DND-41 (cell line): ENCODE measurements around the gene TRANK1.

Experiments
- ATAC-seq: fragments of 200-7000 bp; cut with Tn5 transposase; 3 replicates; pipeline ENCODE4 v1.9.1; 2021; ENCODE audit warnings: low read depth; ENCODE audit not compliant: insufficient read depth
- DNase-seq: peaks from one replicate; pipeline ENCODE4 v3.0.0-alpha.2; 2020
- H2AFZ ChIP-seq: 2 replicates; pipeline ENCODE4 v1.6.0; 2012; ENCODE audit warnings: low read depth, low read length
- H3K27ac ChIP-seq: 2 replicates; pipeline ENCODE4 v1.5.1; 2012; ENCODE audit warnings: low read length, inconsistent platforms
- H3K27me3 ChIP-seq: fragments of 200-600 bp; sonication (generic); 2 replicates; pipeline ENCODE4 v1.6.0; 2012; ENCODE audit warnings: low read length, mild to moderate bottlenecking, inconsistent platforms; ENCODE audit not compliant: insufficient read depth, poor library complexity
- H3K36me3 ChIP-seq: 2 replicates; pipeline ENCODE4 v1.5.1; 2012; ENCODE audit warnings: low read length, inconsistent platforms; ENCODE audit not compliant: insufficient read depth
- H3K4me1 ChIP-seq: 2 replicates; pipeline ENCODE4 v1.5.1; 2012; ENCODE audit warnings: mild to moderate bottlenecking, low read length; ENCODE audit not compliant: insufficient read depth
- H3K4me2 ChIP-seq: 2 replicates; pipeline ENCODE4 v1.6.0; 2012; ENCODE audit warnings: mild to moderate bottlenecking, moderate library complexity, low read length, inconsistent platforms; ENCODE audit not compliant: insufficient read depth
- H3K4me3 ChIP-seq, 2 experiments: fragments of 200-600 bp in 1 of 2; shearing (Covaris generic) in 1 of 2; 2 replicates each; pipeline ENCODE4 v1.5.1; 2012 to 2016; ENCODE audit warnings: inconsistent platforms in 2 of 2, low read length in 2 of 2, mild to moderate bottlenecking in 2 of 2, low read depth in 1 of 2, moderate library complexity in 1 of 2
- H3K79me2 ChIP-seq: 2 replicates; pipeline ENCODE4 v1.6.0; 2012; ENCODE audit warnings: low read length, inconsistent platforms; ENCODE audit not compliant: insufficient read depth
- H3K9ac ChIP-seq: 2 replicates; pipeline ENCODE4 v1.6.0; 2012; ENCODE audit warnings: low read depth, mild to moderate bottlenecking, inconsistent platforms, low read length, moderate library complexity
- H3K9me3 ChIP-seq: 2 replicates; pipeline ENCODE4 v1.5.1; 2012; ENCODE audit warnings: low read length, moderate library complexity, mild to moderate bottlenecking, inconsistent platforms; ENCODE audit not compliant: insufficient read depth, severe bottlenecking
- H4K20me1 ChIP-seq: 2 replicates; pipeline ENCODE4 v1.6.0; 2012; ENCODE audit warnings: low read length; ENCODE audit not compliant: insufficient read depth
- CTCF ChIP-seq: IDR thresholded peaks from 2 replicates; pipeline ENCODE4 v1.5.1; 2012; ENCODE audit warnings: borderline replicate concordance, low read length, moderate library complexity, mild to moderate bottlenecking; ENCODE audit not compliant: poor library complexity, severe bottlenecking; ENCODE audit errors: extremely low read depth
- EZH2 ChIP-seq: IDR thresholded peaks from 3 replicates; pipeline ENCODE4 v1.6.1; 2012; ENCODE audit warnings: borderline replicate concordance, low read depth, mild to moderate bottlenecking, moderate library complexity, low read length, inconsistent platforms; ENCODE audit not compliant: severe bottlenecking

TRANK1 gene

GRCh38 chr3:36842275-36842674 is 102.6 kb downstream of the TRANK1 start:
- no peak for ATAC-seq
- Histone ChIP-seq H3K4me3 (no peak overlapping the region), H2AFZ (no peak overlapping the region), H3K27ac (peak overlapping the region; percentile 67), H3K4me1 (peaks cover 59% of the 10 kb centered on the region), H3K9ac (no peak overlapping the region), H4K20me1 (no peaks in the 10 kb centered on the region), H3K36me3 (peaks cover 63% of the 10 kb centered on the region), H3K79me2 (no peaks in the 10 kb centered on the region), H3K27me3 (no peaks in the 10 kb centered on the region), H3K9me3 (peaks cover 8% of the 10 kb centered on the region), H3K4me2 (no peak overlapping the region)
- TF ChIP-seq EZH2: no peak
- no peak for TF ChIP-seq CTCF
- no peak for DNase-seq

DNA sequence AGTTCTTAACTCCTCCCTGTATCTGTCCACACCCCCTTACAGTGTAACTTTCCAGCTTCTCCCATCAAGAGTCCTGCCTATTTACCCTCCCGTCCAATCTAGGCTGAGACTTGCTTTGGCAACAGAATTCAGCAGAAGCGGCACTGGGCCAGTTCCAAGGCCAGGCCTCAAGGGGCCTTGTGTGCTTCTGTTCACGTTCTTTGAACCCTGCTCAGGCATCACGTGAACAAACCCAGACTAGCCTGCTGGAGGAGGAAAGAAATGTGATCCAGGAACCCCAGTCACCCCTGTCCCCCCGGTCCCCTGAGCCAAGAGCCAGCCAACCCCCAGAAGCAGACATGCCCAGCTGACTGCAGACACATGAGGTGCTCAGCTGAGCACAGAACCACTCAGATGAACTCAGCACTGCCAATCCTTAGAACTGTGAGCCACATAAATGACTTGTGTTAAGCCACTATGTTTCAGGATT is 104.4 kb downstream of the TRANK1 start:
- no peak for ATAC-seq

DNA sequence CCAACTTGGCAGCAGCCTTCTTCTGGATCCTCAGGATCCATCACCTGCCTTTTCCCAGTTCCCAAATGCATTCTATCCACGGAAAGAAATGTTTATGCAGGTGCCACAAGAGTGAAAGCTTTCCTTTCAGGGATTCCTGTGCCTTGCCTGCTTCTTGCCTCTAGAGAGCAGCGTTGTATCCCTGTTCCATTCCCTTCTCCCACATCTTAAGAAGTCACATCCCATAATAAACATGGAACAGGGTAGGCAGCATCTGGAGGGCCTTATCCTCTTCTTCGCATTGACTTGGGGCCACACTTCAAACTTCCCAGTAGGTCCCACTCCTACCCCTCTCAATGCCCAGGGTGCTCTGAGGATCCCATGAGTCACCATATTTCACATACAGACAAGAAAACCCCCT is 107.8 kb downstream of the TRANK1 start:
- Histone ChIP-seq H2AFZ (no peak overlapping the region), H3K4me1 (peaks cover 28% of the 10 kb centered on the region), H3K79me2 (no peaks in the 10 kb centered on the region), H3K4me3 (no peak overlapping the region), H3K36me3 (peaks cover 55% of the 10 kb centered on the region), H3K27ac (no peak overlapping the region), H3K4me2 (no peak overlapping the region), H3K9me3 (peaks cover 8% of the 10 kb centered on the region), H3K27me3 (no peaks in the 10 kb centered on the region), H4K20me1 (no peaks in the 10 kb centered on the region), H3K9ac (no peak overlapping the region)
- ATAC-seq (no peak), DNase-seq (no peak)
- peak; percentile 46 for TF ChIP-seq CTCF
- TF ChIP-seq EZH2: no peak

More for the DNA sequence above, 104.4 kb downstream of the TRANK1 start:
- TF ChIP-seq EZH2 (no peak), CTCF (no peak)
- no peak overlapping the region for H2AFZ ChIP-seq
- H3K79me2 ChIP-seq: no peaks in the 10 kb centered on the region
- peaks cover 59% of the 10 kb centered on the region for H3K4me1 ChIP-seq
- H3K36me3 ChIP-seq: peaks cover 54% of the 10 kb centered on the region
- H3K9me3 ChIP-seq: peaks cover 8% of the 10 kb centered on the region
- H3K4me3 ChIP-seq: no peak overlapping the region
- DNase-seq: no peak
- no peaks in the 10 kb centered on the region for H3K27me3 ChIP-seq
- H3K9ac ChIP-seq: no peak overlapping the region; the same call in 1 of the 2 replicates
- no peak overlapping the region for H3K4me2 ChIP-seq
- peak overlapping the region; percentile 4; the same call in 1 of the 2 replicates for H3K27ac ChIP-seq
- H4K20me1 ChIP-seq: no peaks in the 10 kb centered on the region
